ENCODE data around the gene RO60.

- TF ChIP-seq CTCF (IDR thresholded peaks at IDR 0.05; ENCODE audit: low read length) (no peak), EZH2 (optimal IDR thresholded peaks at IDR 0.05; ENCODE audit: low read depth, low read length) (no peak), EZH2phosphoT487 (IDR thresholded peaks at IDR 0.05; ENCODE audit: low read length) (no peak)
Measured at GRCh38 chr1:193013707-193014106, 45.7 kb upstream of the RO60 start.

Measured in MM.1S (cell line).